SW480 (cell line): ENCODE results near the gene KCTD4.
"Not testable (repeated sequence)": the region's sequence is repeated elsewhere in the genome, so short reads cannot be mapped to it uniquely, and the experiment has no call there.

Experiments
- DNase-seq: peaks from one replicate; pipeline ENCODE4 v3.0.0-alpha.2; 2016; ENCODE audit warnings: low spot score

KCTD4 gene

GRCh38 chr13:45215392-45216077, 14.7 kb upstream of the KCTD4 start:
- DNase-seq: no peak

- DNase-seq: no peak
Observed at GRCh38 chr13:45209229-45209628, 8.4 kb upstream of the KCTD4 start.

GRCh38 chr13:45208132-45208531, 7.3 kb upstream of the KCTD4 start:
- DNase-seq: no peak

GRCh38 chr13:45207319-45207718, 6.5 kb upstream of the KCTD4 start:
- no peak for DNase-seq

GRCh38 chr13:45206340-45206739, 5.5 kb upstream of the KCTD4 start:
- peak; percentile 65 for DNase-seq

- no peak for DNase-seq
Observed at GRCh38 chr13:45205124-45205523, 4.3 kb upstream of the KCTD4 start.

GRCh38 chr13:45199711-45200110, 1.1 kb downstream of the KCTD4 start:
- no peak for DNase-seq

GRCh38 chr13:45198924-45199323, 1.9 kb downstream of the KCTD4 start:
- DNase-seq: no peak

- no peak for DNase-seq
Observed at GRCh38 chr13:45198041-45198440, 2.8 kb downstream of the KCTD4 start.

- no peak for DNase-seq
Observed at GRCh38 chr13:45196622-45197021, 4.2 kb downstream of the KCTD4 start.

- no peak for DNase-seq
Observed at GRCh38 chr13:45196096-45196495, 4.7 kb downstream of the KCTD4 start.

GRCh38 chr13:45195421-45195820, 5.4 kb downstream of the KCTD4 start:
- DNase-seq: no peak

GRCh38 chr13:45194081-45194939, 6.5 kb downstream of the KCTD4 start:
- DNase-seq: no peak

- DNase-seq: no peak
Observed at GRCh38 chr13:45191874-45192273, 9.0 kb downstream of the KCTD4 start.

- DNase-seq: peak; percentile 88
Observed at GRCh38 chr13:45189511-45189910, 11.3 kb downstream of the KCTD4 start.

GRCh38 chr13:45189077-45189476, 11.8 kb downstream of the KCTD4 start:
- not testable (repeated sequence) for DNase-seq

GRCh38 chr13:45185286-45185685, 15.6 kb downstream of the KCTD4 start:
- no peak for DNase-seq

GRCh38 chr13:45184693-45185092, 16.2 kb downstream of the KCTD4 start:
- no peak for DNase-seq

- no peak for DNase-seq
Observed at GRCh38 chr13:45180713-45181601, 19.9 kb downstream of the KCTD4 start.

GRCh38 chr13:45180303-45180702, 20.5 kb downstream of the KCTD4 start:
- DNase-seq: no peak

GRCh38 chr13:45179428-45179827, 21.4 kb downstream of the KCTD4 start:
- DNase-seq: no peak
